Adipocyte (in vitro differentiated cells): ENCODE data around the gene TMEM141.
A peak's percentile ranks its signal among the peaks of the same experiment; 100 is the strongest.

Experiments
- DNase-seq: peaks from one replicate; pipeline ENCODE4 v3.0.0-alpha.2; 2015; ENCODE audit warnings: low read depth
- H3K27me3 ChIP-seq: replicated peaks from 2 replicates; pipeline ENCODE4 v1.7.0; 2013; ENCODE audit warnings: mild to moderate bottlenecking, low read length, moderate library complexity; ENCODE audit not compliant: control insufficient read depth, insufficient read depth
- H3K36me3 ChIP-seq: 2 replicates; pipeline ENCODE4 v1.7.0; 2013; ENCODE audit warnings: low read length, mild to moderate bottlenecking, moderate library complexity; ENCODE audit not compliant: control insufficient read depth, insufficient read depth, severe bottlenecking
- H3K4me1 ChIP-seq: 2 replicates; pipeline ENCODE4 v1.7.0; 2013; ENCODE audit warnings: mild to moderate bottlenecking, low read length, moderate library complexity; ENCODE audit not compliant: control insufficient read depth, insufficient read depth
- H3K4me3 ChIP-seq: 2 replicates; pipeline ENCODE4 v1.7.0; 2013; ENCODE audit warnings: mild to moderate bottlenecking, low read length, moderate library complexity
- H3K9ac ChIP-seq: 2 replicates; pipeline ENCODE4 v1.7.0; 2013; ENCODE audit warnings: mild to moderate bottlenecking, low read length, moderate library complexity
- H3K9me3 ChIP-seq: 2 replicates; pipeline ENCODE4 v1.7.0; 2013; ENCODE audit warnings: mild to moderate bottlenecking, low read length, moderate library complexity; ENCODE audit not compliant: control insufficient read depth

The TMEM141 gene

DNA sequence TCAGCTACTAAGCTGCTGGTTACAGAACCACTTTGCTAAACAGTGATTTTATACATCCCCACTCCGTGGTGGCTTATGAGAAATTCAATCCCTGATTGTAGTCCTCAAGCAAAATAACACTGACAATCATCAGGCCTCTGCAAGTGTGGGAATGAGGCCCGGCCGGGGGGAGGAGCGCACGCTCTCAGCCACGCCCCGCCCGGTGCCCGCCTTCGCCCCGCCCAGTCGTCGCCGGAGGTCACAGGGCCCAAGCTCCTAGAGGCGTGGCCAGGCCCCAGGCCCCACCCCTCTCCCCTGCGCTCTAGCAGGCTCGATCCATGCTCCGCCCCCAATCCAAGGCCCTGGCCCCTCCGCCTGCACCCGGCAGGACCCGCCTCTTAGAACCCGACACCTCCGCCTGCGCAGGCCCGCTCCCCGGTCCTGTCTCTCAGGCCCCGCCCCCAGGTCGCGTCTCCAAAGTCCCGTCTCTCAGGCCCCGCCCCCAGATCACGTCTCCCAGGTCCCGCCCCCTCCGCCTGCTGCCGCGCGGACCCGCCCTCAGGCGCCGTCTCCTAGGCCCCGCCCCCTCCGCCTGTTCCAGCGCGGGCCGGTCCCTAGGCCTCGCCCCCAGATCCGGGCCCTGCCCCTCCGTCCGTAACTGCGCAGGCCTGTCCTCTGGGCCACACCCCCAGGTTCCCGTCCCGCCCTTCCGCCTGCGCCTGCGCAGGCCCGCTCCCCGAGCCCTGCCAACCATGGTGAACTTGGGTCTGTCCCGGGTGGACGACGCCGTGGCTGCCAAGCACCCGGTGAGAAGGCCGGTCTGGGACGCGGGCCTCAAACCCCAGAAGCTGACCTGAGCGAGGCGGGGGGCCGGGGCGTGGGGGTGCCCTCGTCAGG is at the start of gene TMEM141:
Gene TMEM141 (plus strand): TSS at position 705 of the 876 bp plus-strand sequence. CDS start 27 bp downstream, at position 732.
- Histone ChIP-seq H3K9ac (peak within 1 kb of the TSS; percentile 95), H3K4me1 (peaks cover 19% of the 10 kb centered on the region), H3K9me3 (no peaks in the 10 kb centered on the region), H3K4me3 (peak within 1 kb of the TSS; percentile 96), H3K36me3 (peaks cover 6% of the 10 kb centered on the region), H3K27me3 (peaks cover 9% of the 10 kb centered on the region)
- peak; percentile 100 for DNase-seq

DNA sequence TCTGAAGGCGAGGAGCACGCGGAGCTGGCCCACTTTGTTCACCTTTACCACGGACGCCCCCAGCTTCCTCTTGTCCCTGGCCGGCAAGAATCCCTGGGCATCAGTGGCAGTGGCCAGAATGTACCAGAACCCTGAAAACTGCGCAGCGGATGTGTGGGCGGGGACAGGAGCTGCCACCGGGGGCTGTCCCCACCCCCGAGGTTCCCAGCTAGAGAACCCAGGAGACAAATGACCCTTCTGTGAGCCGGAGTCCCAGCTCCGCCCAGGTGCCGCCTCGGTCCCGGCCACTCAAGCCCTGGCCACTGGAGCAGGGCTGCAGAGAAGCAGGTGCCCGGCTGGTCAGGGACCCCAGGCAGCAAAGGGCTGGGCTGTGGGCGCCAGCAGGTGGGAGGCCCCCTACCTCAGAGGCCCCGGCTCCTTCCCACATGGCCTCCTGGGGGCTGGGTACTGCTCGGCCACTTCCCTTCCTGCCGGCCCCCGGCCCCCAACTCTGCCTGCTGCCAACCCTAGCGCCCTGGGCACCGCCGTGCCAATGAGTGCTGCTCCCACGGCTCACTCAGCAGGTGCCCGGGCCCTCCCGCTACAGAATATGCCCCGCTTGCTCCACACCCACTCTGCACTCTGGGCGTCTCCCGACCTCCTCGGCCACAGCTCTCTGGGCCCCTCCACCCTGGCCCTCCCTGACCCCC is 49.1 kb upstream of the TMEM141 start:
- Histone ChIP-seq H3K4me3 (no peak overlapping the region), H3K4me1 (peaks cover 11% of the 10 kb centered on the region), H3K27me3 (peaks cover 52% of the 10 kb centered on the region), H3K9ac (no peak overlapping the region), H3K9me3 (no peaks in the 10 kb centered on the region), H3K36me3 (no peaks in the 10 kb centered on the region)
- no peak for DNase-seq

DNA sequence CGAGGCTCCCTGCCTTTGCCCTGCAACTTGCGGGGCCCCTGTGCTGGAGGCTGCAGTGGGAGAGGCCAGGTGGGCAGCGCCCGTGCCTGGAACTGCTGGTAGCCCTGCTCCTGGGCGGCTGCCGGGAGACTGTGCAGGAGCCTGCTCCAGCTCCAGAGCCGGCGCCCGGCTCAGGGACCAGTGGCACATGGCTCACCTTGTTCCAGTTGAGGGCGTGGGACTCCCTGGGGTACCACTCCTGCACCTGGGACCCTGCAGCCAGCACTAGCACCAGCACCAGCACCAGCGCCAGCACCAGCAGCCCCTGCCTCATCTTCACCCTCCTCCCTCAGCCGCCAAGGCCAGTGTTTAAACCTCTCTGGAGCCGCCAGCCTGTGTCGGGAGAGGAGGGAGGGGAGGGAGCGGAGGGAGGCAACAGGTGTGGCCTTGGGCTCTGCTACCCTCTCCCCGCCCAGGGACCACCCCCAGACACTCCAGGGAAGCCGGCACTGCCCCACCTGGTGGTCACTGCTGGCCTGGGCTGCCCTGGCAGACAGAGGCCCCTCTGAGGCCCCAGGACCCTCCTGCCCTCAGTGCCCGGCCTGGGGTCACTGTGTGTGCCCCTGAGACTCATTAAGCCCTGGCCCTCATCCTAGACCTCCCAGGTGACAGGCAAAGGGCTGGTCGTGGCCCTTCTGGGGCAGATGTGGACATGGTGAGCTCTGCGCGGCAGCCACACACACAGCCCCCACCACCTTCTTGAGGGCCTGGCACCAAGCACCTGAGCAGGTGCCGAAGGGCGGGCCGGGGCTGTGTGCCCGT is 48.4 kb upstream of the TMEM141 start, which contains the start of gene LCN10:
Gene LCN10 (minus strand): TSS at position 350 of the 801 bp plus-strand sequence. CDS start 37 bp downstream, at position 313.
- no peak for DNase-seq
- Histone ChIP-seq H3K9ac (no peak within 1 kb of the TSS), H3K4me3 (no peak within 1 kb of the TSS), H3K27me3 (peaks cover 50% of the 10 kb centered on the region), H3K9me3 (no peaks in the 10 kb centered on the region), H3K36me3 (no peaks in the 10 kb centered on the region), H3K4me1 (peaks cover 11% of the 10 kb centered on the region)

DNA sequence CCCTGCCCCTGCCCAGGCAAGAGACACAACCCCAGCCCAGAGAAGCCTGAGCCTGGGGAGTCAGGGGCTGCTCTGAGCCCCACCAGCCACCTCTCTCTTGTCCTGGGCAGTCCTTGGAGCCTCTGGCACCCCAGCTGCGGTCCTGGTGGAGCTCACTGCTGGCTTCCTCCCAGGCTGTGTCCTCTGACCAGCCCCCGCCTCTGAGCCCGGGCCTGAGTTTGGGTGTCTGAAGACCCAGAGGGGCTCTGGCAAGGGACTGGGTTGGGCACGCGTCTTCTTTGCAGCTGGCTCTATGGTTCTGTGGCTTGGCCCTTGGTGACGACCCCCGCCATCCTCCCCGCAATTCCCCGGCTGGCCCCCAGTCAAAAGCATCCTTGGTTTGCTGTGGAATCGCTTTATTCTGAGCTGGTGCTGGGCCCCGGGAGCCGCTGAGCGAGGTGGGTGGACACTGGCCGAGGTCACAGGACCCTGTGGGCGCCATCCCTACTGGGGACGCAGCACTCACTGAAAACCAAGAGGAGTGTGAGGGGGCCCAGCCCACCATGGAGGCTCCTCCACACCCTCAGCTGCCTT is 47.4 kb upstream of the TMEM141 start:
- H3K4me3 ChIP-seq: no peak overlapping the region
- no peaks in the 10 kb centered on the region for H3K36me3 ChIP-seq
- DNase-seq: no peak
- H3K4me1 ChIP-seq: peaks cover 11% of the 10 kb centered on the region
- no peak overlapping the region for H3K9ac ChIP-seq
- H3K27me3 ChIP-seq: peaks cover 43% of the 10 kb centered on the region
- H3K9me3 ChIP-seq: no peaks in the 10 kb centered on the region

DNA sequence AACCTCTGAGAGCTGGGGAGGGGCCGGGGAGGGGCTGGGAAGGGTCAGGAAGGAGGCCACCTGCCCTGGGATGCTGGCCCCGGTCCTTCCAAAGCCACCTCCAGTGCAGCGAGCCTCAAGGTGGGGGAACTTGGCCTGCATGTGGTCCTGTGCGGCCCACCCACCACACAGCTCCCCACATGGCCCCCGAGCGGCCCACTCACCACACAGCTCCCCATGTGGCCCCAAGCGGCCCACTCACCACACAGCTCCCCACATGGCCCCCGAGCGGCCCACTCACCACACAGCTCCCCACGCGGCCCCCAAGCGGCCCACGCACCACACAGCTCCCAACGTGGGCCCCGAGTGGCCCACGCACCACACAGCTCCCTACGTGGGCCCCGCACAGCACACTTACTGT is 46.4 kb upstream of the TMEM141 start:
- Histone ChIP-seq H3K9me3 (no peaks in the 10 kb centered on the region), H3K4me1 (peaks cover 11% of the 10 kb centered on the region), H3K9ac (no peak overlapping the region), H3K36me3 (no peaks in the 10 kb centered on the region), H3K27me3 (peaks cover 33% of the 10 kb centered on the region), H3K4me3 (no peak overlapping the region)
- no peak for DNase-seq

DNA sequence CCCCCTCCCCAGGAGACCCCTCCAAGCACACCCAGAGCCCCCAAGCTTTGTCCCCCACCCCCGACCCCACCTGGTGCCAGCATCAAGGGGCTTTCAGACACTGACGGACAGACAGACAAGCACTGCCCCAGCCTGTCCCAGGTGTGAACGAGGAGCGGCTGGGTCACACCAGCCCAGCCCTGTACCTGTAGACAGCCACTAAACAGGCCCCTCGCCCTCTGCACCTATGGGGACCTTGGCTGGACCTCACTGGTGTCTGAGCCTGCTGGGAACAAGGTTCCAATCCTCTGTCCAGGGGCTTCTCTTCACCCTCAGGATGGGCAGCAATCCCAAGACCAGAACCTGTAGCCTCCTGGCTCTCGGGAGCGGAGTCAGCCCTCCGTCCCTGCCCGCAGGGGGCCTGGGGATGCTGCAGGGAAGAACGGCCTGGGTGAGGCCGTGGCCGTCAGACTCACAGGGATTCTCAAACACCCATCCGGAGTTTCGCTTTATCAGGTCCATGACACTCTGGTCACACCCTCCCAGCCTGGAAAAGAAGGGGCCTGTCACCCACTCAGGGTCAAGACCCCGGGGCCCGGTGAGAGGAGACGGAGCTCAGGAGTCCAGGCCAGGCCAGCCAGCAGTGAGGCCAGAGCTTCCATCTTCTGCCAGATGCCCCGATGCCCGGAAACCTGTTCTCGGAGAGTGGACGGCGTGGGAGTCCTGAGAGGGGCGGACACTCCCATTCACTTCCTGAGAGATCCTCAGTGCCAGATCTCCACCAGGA is 45.6 kb upstream of the TMEM141 start:
- Histone ChIP-seq H3K4me1 (peaks cover 11% of the 10 kb centered on the region), H3K9ac (no peak overlapping the region), H3K4me3 (no peak overlapping the region), H3K36me3 (no peaks in the 10 kb centered on the region), H3K27me3 (peaks cover 25% of the 10 kb centered on the region), H3K9me3 (no peaks in the 10 kb centered on the region)
- no peak for DNase-seq

DNA sequence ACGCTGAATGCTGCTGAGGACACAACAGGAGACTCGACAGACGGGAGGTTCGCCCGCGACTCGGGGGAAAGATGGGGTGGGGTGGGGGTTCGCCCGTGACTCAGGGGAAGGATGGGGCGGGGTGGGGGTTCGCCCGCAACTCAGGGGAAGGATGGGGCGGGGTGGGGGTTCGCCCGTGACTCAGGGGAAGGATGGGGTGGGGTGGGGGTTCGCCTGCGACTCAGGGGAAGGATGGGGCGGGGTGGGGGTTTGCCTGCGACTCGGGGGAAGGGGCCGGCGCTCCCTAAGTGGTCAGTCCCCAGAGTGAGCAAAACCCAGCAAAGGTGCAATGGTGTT is 45.0 kb upstream of the TMEM141 start:
- Histone ChIP-seq H3K9me3 (peaks cover 2% of the 10 kb centered on the region), H3K4me3 (no peak overlapping the region), H3K27me3 (peaks cover 20% of the 10 kb centered on the region), H3K36me3 (no peaks in the 10 kb centered on the region), H3K4me1 (peaks cover 9% of the 10 kb centered on the region), H3K9ac (no peak overlapping the region)
- no peak for DNase-seq

DNA sequence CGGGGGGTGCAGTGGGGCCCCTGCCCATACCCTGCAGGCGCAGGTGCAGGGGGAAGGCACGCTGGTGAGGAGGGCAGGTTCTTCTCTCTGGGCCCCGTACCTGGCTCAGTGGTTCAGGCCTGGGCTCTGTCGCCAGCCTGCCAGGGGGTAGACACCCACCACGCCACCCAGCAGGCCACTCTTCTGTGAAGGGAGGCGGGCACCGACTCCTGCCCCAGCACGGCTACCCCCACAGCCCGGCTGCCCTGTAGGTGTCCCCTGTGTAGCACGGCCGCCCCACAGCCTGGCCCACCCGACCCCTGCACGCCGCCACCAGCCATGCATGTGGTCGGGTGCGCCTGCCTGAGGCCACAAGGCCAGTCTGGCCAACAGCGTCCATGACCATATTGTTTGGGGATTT is 44.5 kb upstream of the TMEM141 start:
- H3K4me3 ChIP-seq: no peak overlapping the region
- peaks cover 17% of the 10 kb centered on the region for H3K27me3 ChIP-seq
- peaks cover 7% of the 10 kb centered on the region for H3K9me3 ChIP-seq
- H3K9ac ChIP-seq: no peak overlapping the region
- H3K4me1 ChIP-seq: peaks cover 4% of the 10 kb centered on the region
- no peak for DNase-seq
- H3K36me3 ChIP-seq: no peaks in the 10 kb centered on the region

DNA sequence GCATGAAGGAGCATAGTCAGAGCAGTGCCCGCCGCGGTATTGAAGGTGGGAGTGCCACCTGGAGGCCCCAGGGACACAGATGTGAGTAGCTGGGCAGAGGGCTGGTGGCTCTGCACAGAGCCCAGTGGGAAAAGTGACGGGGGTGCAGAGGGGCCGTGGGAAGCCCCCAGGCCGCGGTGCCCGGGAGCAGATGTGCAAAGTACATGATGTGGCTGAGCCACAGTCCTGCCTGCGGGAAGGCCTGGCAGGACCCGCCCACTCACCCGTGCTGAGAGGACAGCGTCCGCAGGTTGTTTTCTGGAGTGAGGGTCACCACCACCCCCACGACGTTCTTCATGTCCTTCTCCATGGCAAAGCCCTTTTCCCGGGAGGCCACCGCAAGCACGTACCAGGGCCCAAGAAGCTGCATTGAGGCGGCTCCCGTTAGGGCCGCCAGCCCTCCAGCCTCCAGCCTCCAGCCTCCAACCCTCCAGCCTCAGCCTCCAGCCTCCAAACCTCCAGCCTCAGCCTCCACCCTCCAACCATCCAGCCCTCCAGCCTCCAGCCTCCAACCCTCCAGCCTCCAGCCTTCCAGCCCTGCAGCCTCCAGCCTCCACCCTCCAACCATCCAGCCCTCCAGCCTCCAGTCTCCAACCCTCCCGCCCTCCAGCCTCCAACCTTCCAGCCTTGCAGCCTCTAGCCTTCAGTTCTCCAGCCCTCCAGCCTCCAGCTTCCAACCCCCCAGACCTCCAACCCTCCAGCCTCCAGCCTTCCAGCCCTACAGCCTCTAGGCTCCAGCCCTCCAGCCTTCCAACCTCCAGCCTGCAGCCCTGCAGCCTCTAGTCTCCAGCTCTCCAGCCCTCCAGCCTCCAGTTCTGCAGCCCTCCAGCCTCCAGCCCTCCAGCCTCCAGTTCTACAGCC is 43.7 kb upstream of the TMEM141 start:
- H3K9me3 ChIP-seq: peaks cover 15% of the 10 kb centered on the region
- no peak for DNase-seq
- no peaks in the 10 kb centered on the region for H3K36me3 ChIP-seq
- H3K9ac ChIP-seq: no peak overlapping the region
- no peak overlapping the region for H3K4me3 ChIP-seq
- H3K27me3 ChIP-seq: peaks cover 15% of the 10 kb centered on the region
- H3K4me1 ChIP-seq: no peaks in the 10 kb centered on the region

DNA sequence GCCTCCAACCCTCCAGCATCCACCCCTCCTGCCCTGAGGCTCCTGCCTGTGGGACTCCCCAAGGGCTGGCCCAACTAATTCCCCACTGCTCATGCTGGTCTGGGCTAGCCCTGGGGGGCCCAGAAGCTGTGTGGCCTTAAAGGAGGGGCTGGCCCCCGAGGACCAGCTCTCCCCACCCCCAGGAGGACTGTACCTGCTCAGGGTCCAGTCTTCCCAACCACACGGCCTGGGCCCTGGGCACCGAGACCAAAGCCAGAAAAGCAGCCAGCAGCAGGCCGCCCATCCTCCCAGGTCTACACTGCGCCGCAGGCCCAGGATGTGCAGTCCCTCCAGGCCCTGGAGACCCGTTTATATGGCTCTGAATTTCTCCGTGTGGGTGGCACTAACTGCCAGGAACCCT is 42.9 kb upstream of the TMEM141 start, which contains the start of gene LCN6:
Gene LCN6 (minus strand): TSS at position 325 of the 400 bp plus-strand sequence. CDS start 42 bp downstream, at position 283.
- H3K27me3 ChIP-seq: peaks cover 9% of the 10 kb centered on the region
- H3K4me1 ChIP-seq: no peaks in the 10 kb centered on the region
- peaks cover 20% of the 10 kb centered on the region for H3K9me3 ChIP-seq
- H3K9ac ChIP-seq: no peak within 1 kb of the TSS
- H3K36me3 ChIP-seq: no peaks in the 10 kb centered on the region
- no peak within 1 kb of the TSS for H3K4me3 ChIP-seq
- DNase-seq: no peak
